GM12875 (cell line): ENCODE results near the gene SLC35E2B.
A peak's percentile ranks its signal among the peaks of the same experiment; 100 is the strongest.
"Not testable (repeated sequence)": the region's sequence is repeated elsewhere in the genome, so short reads cannot be mapped to it uniquely, and the experiment has no call there.

Experiments
- H3K4me3 ChIP-seq: one replicate; pipeline ENCODE4 v1.5.1; 2011; ENCODE audit warnings: low read depth, low read length, control low read depth
- CTCF ChIP-seq: IDR thresholded peaks from 2 replicates; pipeline ENCODE4 v1.5.1; 2011; ENCODE audit warnings: low read depth, mild to moderate bottlenecking, control low read depth, inconsistent platforms, low read length, moderate library complexity, borderline replicate concordance; ENCODE audit not compliant: insufficient read depth

Gene SLC35E2B

GRCh38 chr1:1692324-1692713 is 276 bp downstream of the SLC35E2B start:
- peak overlapping the region; percentile 66 for H3K4me3 ChIP-seq

- peak overlapping the region; percentile 36 for H3K4me3 ChIP-seq
Measured at GRCh38 chr1:1691443-1691842, 1.2 kb downstream of the SLC35E2B start.

GRCh38 chr1:1689526-1689925 is 3.1 kb downstream of the SLC35E2B start:
- not testable (repeated sequence) for H3K4me3 ChIP-seq

- no peak for TF ChIP-seq CTCF
- no peak overlapping the region for H3K4me3 ChIP-seq
Measured at GRCh38 chr1:1687846-1688245, 4.7 kb downstream of the SLC35E2B start.

- no peak overlapping the region for H3K4me3 ChIP-seq
- no peak for TF ChIP-seq CTCF
Measured at GRCh38 chr1:1684031-1684681, 8.4 kb downstream of the SLC35E2B start.

GRCh38 chr1:1683104-1683905 is 9.3 kb downstream of the SLC35E2B start:
- no peak overlapping the region for H3K4me3 ChIP-seq
- no peak for TF ChIP-seq CTCF

GRCh38 chr1:1680912-1681273 is 11.7 kb downstream of the SLC35E2B start:
- no peak overlapping the region for H3K4me3 ChIP-seq
- TF ChIP-seq CTCF, result no peak

- no peak overlapping the region for H3K4me3 ChIP-seq
- TF ChIP-seq CTCF, result no peak
Measured at GRCh38 chr1:1680031-1680911, 12.3 kb downstream of the SLC35E2B start.
